Effector memory CD4-positive, alpha-beta T cell (primary cell): ENCODE measurements around the gene OXNAD1.
A peak's percentile ranks its signal among the peaks of the same experiment; 100 is the strongest.

Experiments
- DNase-seq, 3 donors: peaks; one replicate each; pipeline ENCODE4 v3.0.0-alpha.2; 2020
- H3K27ac ChIP-seq: 2 replicates; pipeline ENCODE4 v1.7.0; 2013; ENCODE audit warnings: mild to moderate bottlenecking, low read length, moderate library complexity; ENCODE audit not compliant: insufficient read depth, poor library complexity, severe bottlenecking
- H3K27me3 ChIP-seq: replicated peaks from 2 replicates; pipeline ENCODE4 v1.7.0; 2013; ENCODE audit warnings: mild to moderate bottlenecking, low read length; ENCODE audit not compliant: insufficient read depth, control insufficient read depth, poor library complexity, severe bottlenecking
- H3K36me3 ChIP-seq: 2 replicates; pipeline ENCODE4 v1.7.0; 2013; ENCODE audit warnings: mild to moderate bottlenecking, low read length, moderate library complexity; ENCODE audit not compliant: control insufficient read depth, insufficient read depth
- H3K4me1 ChIP-seq: 2 replicates; pipeline ENCODE4 v1.7.0; 2013; ENCODE audit warnings: low read length, mild to moderate bottlenecking; ENCODE audit not compliant: control insufficient read depth, insufficient read depth, poor library complexity, severe bottlenecking
- H3K4me3 ChIP-seq: 2 replicates; pipeline ENCODE4 v1.7.0; 2013; ENCODE audit warnings: low read length, low read depth, mild to moderate bottlenecking; ENCODE audit not compliant: insufficient read depth, poor library complexity, severe bottlenecking
- H3K9me3 ChIP-seq: 2 replicates; pipeline ENCODE4 v1.7.0; 2013; ENCODE audit warnings: mild to moderate bottlenecking, low read length, moderate library complexity; ENCODE audit not compliant: control insufficient read depth
- total RNA-seq, 3 donors: gene quantifications; one replicate each; lab custom pipeline; 2026; lab: John Stamatoyannopoulos, UW

Gene OXNAD1, protein sequence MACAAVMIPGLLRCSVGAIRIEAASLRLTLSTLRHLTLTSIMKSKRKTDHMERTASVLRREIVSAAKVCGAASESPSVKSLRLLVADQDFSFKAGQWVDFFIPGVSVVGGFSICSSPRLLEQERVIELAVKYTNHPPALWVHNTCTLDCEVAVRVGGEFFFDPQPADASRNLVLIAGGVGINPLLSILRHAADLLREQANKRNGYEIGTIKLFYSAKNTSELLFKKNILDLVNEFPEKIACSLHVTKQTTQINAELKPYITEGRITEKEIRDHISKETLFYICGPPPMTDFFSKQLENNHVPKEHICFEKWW
- 106 to 178 (median 139) reads per million in 3 donors for total RNA-seq

DNA sequence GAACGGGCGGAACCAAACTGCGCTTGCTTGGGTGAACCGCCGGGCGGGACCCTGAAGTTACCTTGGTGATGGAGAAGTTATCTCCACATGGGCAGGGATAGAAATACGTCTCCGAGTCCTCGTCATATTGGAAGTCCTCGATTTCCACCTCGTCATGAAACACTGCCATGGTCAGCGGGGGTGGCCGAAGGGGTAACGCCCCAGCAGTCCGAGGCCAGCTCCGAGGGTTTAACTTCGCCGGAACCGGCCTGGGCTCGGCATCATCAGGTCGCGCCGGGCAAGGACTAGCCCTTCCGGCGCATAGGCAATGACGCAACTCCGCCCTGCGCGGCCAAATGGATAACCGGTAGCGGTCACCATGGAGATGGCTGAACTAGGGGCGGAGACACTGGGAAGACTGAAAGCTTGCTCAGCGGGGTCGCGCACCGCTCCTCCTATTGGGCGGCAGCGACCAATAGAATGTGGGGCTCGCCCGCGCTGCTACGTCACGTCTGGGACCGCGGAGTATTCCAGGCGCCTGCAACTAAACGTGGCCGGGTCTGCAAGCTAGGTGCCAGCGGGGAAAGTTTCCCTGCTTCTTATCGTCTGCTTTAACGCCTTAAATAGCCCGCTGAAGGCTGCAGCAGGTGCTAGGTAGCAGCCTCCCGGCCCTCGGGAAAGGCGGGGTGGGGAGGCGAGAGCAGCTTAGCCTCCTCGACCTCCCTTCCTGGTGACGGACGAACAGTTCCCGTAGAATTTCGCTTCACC lies at the start of gene OXNAD1, which contains the start of gene DPH3:
OXNAD1 (plus strand) TSS at position 505 of the 747 bp plus-strand sequence. CDS start 5,741 bp downstream, outside the sequence.
DPH3 (minus strand) TSS at position 236 of the 747 bp plus-strand sequence; CDS start at position 169, 67 bp downstream.
- Histone ChIP-seq H3K36me3 (peaks cover 11% of the 10 kb centered on the region), H3K4me1 (peaks cover 4% of the 10 kb centered on the region), H3K27me3 (no peaks in the 10 kb centered on the region), H3K4me3 (peak within 1 kb of the TSS; percentile 64), H3K9me3 (no peaks in the 10 kb centered on the region), H3K27ac (peak within 1 kb of the TSS; percentile 87)
- peak; percentile 98 to 99 (median 98) for DNase-seq

DNA sequence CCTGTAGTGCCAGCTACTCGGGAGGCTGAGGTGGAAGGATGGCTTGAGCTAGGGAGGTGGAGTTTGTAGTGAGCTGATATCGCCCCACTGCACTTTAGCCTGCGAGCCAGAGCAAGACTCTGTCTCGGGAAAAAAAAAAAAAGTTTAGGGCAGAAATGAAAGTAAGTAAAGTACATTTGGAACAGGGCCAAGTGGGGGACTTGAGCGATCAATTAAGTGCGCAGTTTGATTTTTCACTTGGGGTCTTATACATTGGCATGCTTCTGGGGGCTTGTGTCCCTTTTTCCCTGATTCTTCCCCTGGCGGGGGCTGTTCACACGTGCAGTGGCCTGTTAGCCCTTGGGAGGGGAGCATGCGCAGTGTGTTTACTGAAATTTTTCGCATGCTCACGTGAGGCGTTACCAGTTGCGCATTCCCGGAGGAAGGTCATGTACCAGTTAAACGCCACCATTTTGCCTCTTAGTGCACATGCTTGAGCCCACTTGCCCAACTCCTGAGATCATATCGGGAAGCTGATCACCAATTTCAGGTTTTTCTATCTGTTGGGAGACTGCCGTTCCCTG lies 48.6 kb upstream of the OXNAD1 start:
- no peak for DNase-seq
- H3K27me3 ChIP-seq, result no peaks in the 10 kb centered on the region
- H3K4me3 ChIP-seq, result no peak overlapping the region
- no peak overlapping the region for H3K27ac ChIP-seq
- no peaks in the 10 kb centered on the region for H3K4me1 ChIP-seq
- H3K36me3 ChIP-seq, result no peaks in the 10 kb centered on the region
- no peaks in the 10 kb centered on the region for H3K9me3 ChIP-seq

DNA sequence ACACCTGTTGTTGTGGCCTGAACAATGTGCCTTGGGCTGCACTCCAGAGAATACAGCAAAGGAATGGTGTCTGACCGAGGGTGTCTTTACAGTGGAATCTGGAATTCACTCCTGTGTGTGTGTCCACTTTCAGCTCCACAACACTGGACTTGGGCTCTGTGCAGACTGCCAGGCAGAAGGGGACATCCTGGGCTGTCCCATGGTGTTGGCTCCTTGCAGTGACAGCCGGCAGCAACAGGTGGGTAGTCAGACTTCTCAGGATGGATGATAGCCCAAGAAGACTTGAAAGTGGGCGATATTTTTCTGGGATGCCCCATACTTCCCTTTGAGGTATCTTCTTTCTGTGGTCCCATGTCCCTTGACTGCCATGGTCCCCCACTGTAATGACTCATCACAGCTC lies 45.2 kb upstream of the OXNAD1 start:
- Histone ChIP-seq H3K27me3 (no peaks in the 10 kb centered on the region), H3K4me3 (no peak overlapping the region), H3K9me3 (no peaks in the 10 kb centered on the region), H3K36me3 (no peaks in the 10 kb centered on the region), H3K4me1 (no peaks in the 10 kb centered on the region), H3K27ac (no peak overlapping the region)
- no peak for DNase-seq

DNA sequence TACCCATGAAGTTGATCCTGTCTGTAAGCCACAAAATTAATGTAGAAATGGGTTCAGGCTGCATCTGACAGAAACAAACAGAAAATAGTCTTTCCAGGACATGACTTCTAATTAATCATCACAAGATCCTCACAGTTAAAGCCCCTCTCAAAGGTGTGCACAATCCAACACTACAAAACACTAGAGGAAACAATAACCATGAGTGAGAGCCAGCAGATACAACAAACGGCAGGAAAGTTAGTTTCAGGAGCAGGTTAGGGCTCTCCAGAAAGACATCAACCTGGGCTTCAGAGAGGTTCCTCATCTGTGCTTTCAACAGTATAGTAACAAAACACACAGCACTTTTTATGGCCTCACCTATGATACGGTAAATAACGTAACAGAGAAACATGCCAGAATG lies 43.0 kb upstream of the OXNAD1 start:
- no peaks in the 10 kb centered on the region for H3K27me3 ChIP-seq
- no peak for DNase-seq
- H3K4me3 ChIP-seq, result no peak overlapping the region
- H3K36me3 ChIP-seq, result no peaks in the 10 kb centered on the region
- no peaks in the 10 kb centered on the region for H3K9me3 ChIP-seq
- no peaks in the 10 kb centered on the region for H3K4me1 ChIP-seq
- H3K27ac ChIP-seq, result no peak overlapping the region

DNA sequence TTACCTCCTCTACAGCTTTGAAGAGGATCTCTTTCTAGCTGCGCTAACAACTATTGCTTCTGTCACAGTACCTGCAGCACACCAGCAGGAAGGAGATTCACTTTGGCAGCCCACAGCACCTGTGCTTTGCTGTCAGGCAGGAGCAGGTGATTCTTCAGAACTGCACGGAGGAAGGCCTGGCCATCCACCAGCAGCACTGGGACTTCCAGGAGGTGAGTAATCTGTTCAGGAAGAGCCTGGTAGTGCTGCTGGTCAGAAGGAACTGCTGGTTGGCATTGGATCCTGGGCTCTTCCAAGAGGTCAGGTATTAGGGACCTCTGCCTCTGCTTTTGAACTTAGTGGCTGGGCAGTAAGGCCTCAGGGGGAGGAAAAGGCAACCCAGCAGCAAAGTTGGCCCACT lies 42.5 kb upstream of the OXNAD1 start:
- no peaks in the 10 kb centered on the region for H3K9me3 ChIP-seq
- no peaks in the 10 kb centered on the region for H3K27me3 ChIP-seq
- no peak overlapping the region for H3K4me3 ChIP-seq
- no peaks in the 10 kb centered on the region for H3K36me3 ChIP-seq
- H3K27ac ChIP-seq, result no peak overlapping the region
- DNase-seq, result no peak
- no peaks in the 10 kb centered on the region for H3K4me1 ChIP-seq

DNA sequence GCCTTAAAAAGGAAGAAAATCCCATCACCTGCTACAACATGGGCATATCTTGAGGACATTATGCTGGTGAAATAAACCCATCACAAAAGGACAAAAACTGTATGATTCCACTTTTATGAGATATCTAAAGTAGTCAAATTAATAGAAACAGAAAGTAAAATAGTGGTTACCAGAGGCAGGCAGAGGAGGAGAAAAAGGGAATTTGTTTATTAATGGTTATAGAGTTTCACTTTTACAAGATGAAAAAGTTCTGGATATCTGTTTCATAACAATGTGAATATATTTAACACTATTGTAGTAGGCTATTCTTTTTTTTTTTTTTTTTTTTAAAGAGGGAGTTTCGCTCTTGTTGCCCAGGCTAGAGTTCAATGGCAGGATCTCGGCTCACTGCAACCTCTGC lies 40.7 kb upstream of the OXNAD1 start:
- no peak overlapping the region for H3K27ac ChIP-seq
- no peak for DNase-seq

DNA sequence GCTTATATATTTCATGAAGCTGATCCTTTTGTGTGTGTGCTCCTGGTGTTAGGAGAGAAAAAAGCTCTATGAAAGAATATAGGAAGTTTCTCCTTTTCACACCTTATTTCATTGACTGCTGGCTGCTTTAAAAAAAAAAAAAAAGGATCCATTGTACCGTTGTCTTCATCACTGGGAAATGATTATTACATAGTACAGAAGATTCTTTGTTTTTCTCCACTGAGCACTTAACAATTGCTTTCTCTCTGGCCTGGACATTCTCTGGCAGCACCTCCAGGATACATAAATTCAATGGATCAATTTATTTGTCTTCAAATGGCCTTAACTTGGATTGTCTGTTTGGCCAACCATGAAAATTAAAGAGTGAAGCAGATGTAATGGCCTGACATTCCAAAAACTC lies 37.4 kb upstream of the OXNAD1 start:
- DNase-seq, result no peak
- H3K27ac ChIP-seq, result no peak overlapping the region
- H3K27me3 ChIP-seq, result no peaks in the 10 kb centered on the region
- no peaks in the 10 kb centered on the region for H3K9me3 ChIP-seq
- H3K4me3 ChIP-seq, result no peak overlapping the region
- no peaks in the 10 kb centered on the region for H3K4me1 ChIP-seq
- no peaks in the 10 kb centered on the region for H3K36me3 ChIP-seq

More for the DNA sequence above, 40.7 kb upstream of the OXNAD1 start:
- Histone ChIP-seq H3K36me3 (no peaks in the 10 kb centered on the region), H3K4me3 (no peak overlapping the region), H3K4me1 (no peaks in the 10 kb centered on the region), H3K27me3 (no peaks in the 10 kb centered on the region), H3K9me3 (no peaks in the 10 kb centered on the region)

DNA sequence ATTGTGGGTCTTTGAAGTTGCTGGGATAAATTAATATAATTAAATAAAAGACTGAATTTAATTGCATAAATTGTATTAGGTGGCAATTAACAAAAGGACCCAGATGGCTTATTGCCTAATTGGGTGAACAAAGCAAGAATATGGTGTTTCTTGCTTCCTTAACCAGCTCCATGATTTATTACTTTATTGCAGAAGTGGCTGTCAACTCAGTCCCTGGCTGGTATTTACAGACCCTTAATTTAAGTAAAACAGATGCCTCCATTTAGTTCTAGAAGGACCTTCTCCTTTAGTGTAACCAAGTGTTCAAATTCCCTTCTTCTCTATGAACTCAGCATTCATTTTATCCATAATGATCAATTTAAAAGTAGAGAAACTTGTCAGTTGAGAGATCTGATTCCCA lies 35.3 kb upstream of the OXNAD1 start:
- H3K9me3 ChIP-seq, result no peaks in the 10 kb centered on the region
- no peaks in the 10 kb centered on the region for H3K36me3 ChIP-seq
- no peaks in the 10 kb centered on the region for H3K27me3 ChIP-seq
- DNase-seq, result no peak
- H3K4me3 ChIP-seq, result no peak overlapping the region
- H3K4me1 ChIP-seq, result no peaks in the 10 kb centered on the region
- no peak overlapping the region for H3K27ac ChIP-seq

DNA sequence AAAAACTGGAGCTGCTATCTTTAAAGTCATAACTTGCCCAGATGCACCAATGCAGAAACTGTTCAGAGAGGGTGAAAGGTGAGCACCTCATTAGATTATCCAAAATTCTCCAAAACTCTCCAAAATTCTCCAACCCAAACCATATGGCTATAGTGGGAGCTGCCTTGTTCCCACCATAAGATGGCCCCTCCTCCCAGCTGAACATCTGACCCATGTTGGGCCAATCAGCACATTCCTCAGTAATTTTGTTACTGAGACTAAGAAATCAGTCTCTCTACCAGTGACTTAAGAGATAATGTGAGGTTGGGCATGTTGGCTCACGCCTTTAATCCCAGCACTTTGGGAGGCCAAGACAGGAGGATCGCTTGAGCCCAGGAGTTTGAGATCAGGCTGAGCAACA lies 33.0 kb upstream of the OXNAD1 start:
- Histone ChIP-seq H3K27me3 (no peaks in the 10 kb centered on the region), H3K4me3 (no peak overlapping the region), H3K9me3 (no peaks in the 10 kb centered on the region), H3K27ac (no peak overlapping the region), H3K36me3 (no peaks in the 10 kb centered on the region), H3K4me1 (no peaks in the 10 kb centered on the region)
- no peak for DNase-seq

DNA sequence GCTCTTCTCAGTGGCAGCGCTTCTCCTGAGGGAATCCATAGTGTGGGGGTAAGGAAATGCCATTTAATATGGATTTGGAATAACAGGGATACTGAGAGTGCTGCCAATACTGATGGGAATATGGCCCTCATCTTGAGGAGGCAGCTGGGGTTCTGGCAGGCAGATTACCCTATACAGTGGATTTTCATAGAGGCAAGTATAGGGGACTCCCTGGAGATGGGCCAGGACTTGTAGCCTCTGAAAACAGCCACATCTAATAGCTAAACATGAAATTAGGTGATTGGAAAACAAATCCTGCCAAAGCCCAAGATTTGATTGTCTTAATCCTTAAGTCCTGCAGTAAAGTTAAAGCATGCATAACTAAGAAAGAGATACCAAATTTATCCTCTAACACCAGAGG lies 31.2 kb upstream of the OXNAD1 start:
- no peak overlapping the region for H3K4me3 ChIP-seq
- H3K36me3 ChIP-seq, result no peaks in the 10 kb centered on the region
- H3K27ac ChIP-seq, result no peak overlapping the region
- DNase-seq, result no peak
- H3K27me3 ChIP-seq, result no peaks in the 10 kb centered on the region
- H3K9me3 ChIP-seq, result no peaks in the 10 kb centered on the region
- no peaks in the 10 kb centered on the region for H3K4me1 ChIP-seq
